ENCODE data around the gene HIP1.
"Not testable (repeated sequence)": the region's sequence is repeated elsewhere in the genome, so short reads cannot be mapped to it uniquely, and the experiment has no call there.

GRCh38 chr7:75492020-75492419 is 246.7 kb downstream of the HIP1 start, which contains the start of gene SPDYE5:
- TF ChIP-seq SMC3 (conservative IDR thresholded peaks at IDR 0.05; ENCODE audit: insufficient read depth, low read depth, low read length); RFX1 (IDR thresholded peaks at IDR 0.05); TAF7 (tag; IDR thresholded peaks at IDR 0.05); NFRKB (IDR thresholded peaks at IDR 0.05; ENCODE audit: low read depth); ZNF23 (CRISPR knock-in tag; IDR thresholded peaks at IDR 0.05); GABPA (tag; conservative IDR thresholded peaks at IDR 0.05; ENCODE audit: low read depth); TBP (optimal IDR thresholded peaks at IDR 0.05; ENCODE audit: low read depth, low read length); ZNF324 (CRISPR knock-in tag; IDR thresholded peaks at IDR 0.05); POLR2AphosphoS5 (IDR thresholded peaks at IDR 0.05; ENCODE audit: control insufficient read depth, insufficient read depth, low read depth, low read length); ZKSCAN1 (IDR thresholded peaks at IDR 0.05; ENCODE audit: low read depth, low read length); DPF2 (IDR thresholded peaks at IDR 0.05); EZH2 (IDR thresholded peaks at IDR 0.05; ENCODE audit: borderline replicate concordance, low read depth, low read length); FOXK1 (CRISPR knock-in tag; IDR thresholded peaks at IDR 0.05; ENCODE audit: borderline replicate concordance): not testable (repeated sequence)
